ENCODE measurements around the gene SORD. TPM values are rescaled to one million over a fixed set of nuclear protein-coding genes. Genes with fewer than 3 reads are reported as not detected.

Gene SORD
- total and polyA plus RNA-seq, 9 of the 15 experiments (the other 6 are each of a cell fraction or from before 2014, with no cell fraction given) = 5.9 to 79.2 (median 29.6) TPM

DNA sequence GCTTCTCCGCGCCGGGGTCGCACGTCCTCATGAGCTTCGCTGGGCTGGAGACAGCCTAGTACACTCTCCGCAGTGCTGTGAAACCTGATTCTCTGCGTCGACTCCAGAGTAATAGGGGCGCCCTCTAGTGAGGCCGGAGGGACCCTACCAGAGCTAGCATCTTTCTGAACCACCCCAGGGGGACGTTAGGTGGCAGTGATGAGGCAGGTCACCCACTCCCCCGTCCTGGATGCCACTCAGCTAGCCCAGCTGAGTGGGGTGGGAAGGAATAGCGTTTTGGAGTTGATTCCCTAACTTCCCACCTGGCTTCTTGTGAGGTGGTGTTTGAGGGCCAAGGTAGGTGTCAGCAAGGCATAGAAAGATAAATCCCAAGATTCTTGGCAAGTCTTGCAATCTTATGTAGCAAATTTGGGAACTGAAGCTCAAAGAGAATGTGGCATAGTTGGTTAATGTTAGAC, 95.2 kb downstream of the SORD start (continued):
- no peak for TF ChIP-seq ARID1B (IDR thresholded peaks at IDR 0.05)
- no peak for TF ChIP-seq SAFB2 (IDR thresholded peaks at IDR 0.05; ENCODE audit: borderline replicate concordance, low read depth, low read length, severe bottlenecking)
- TF ChIP-seq DMBX1 (CRISPR knock-in tag; IDR thresholded peaks at IDR 0.05; ENCODE audit: borderline replicate concordance) = no peak
- TF ChIP-seq RAD21 (CRISPR knock-in tag; conservative IDR thresholded peaks at IDR 0.05 in 1 of 2, IDR thresholded peaks at IDR 0.05 in 1 of 2) = peak; percentile 93 to 97
- no peak for TF ChIP-seq ZNF785 (CRISPR knock-in tag; IDR thresholded peaks at IDR 0.05)
- TF ChIP-seq, protein P1, sequence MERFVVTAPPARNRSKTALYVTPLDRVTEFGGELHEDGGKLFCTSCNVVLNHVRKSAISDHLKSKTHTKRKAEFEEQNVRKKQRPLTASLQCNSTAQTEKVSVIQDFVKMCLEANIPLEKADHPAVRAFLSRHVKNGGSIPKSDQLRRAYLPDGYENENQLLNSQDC (CRISPR knock-in tag; IDR thresholded peaks at IDR 0.05) = no peak
- TF ChIP-seq, protein P2, sequence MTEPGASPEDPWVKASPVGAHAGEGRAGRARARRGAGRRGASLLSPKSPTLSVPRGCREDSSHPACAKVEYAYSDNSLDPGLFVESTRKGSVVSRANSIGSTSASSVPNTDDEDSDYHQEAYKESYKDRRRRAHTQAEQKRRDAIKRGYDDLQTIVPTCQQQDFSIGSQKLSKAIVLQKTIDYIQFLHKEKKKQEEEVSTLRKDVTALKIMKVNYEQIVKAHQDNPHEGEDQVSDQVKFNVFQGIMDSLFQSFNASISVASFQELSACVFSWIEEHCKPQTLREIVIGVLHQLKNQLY (CRISPR knock-in tag; conservative IDR thresholded peaks at IDR 0.05) = no peak
- TF ChIP-seq TCF3 (CRISPR knock-in tag; IDR thresholded peaks at IDR 0.05) = peak; percentile 41; the same call in 1 of the 2 replicates
- TF ChIP-seq ZNF146 (CRISPR knock-in tag; IDR thresholded peaks at IDR 0.05; ENCODE audit: unreplicated experiment) = no peak
- no peak for TF ChIP-seq GTF2A2 (tag; IDR thresholded peaks at IDR 0.05)
- TF ChIP-seq GATAD2B (IDR thresholded peaks at IDR 0.05; ENCODE audit: borderline replicate concordance) = no peak
- TF ChIP-seq, protein P3, sequence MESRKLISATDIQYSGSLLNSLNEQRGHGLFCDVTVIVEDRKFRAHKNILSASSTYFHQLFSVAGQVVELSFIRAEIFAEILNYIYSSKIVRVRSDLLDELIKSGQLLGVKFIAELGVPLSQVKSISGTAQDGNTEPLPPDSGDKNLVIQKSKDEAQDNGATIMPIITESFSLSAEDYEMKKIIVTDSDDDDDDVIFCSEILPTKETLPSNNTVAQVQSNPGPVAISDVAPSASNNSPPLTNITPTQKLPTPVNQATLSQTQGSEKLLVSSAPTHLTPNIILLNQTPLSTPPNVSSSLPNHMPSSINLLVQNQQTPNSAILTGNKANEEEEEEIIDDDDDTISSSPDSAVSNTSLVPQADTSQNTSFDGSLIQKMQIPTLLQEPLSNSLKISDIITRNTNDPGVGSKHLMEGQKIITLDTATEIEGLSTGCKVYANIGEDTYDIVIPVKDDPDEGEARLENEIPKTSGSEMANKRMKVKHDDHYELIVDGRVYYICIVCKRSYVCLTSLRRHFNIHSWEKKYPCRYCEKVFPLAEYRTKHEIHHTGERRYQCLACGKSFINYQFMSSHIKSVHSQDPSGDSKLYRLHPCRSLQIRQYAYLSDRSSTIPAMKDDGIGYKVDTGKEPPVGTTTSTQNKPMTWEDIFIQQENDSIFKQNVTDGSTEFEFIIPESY (CRISPR knock-in tag; IDR thresholded peaks at IDR 0.05) = peak; percentile 78; the same call in 1 of the 2 replicates
- TF ChIP-seq PHB (CRISPR knock-in tag; IDR thresholded peaks at IDR 0.05) = no peak
- no peak; the same call in 1 of the 2 replicates for TF ChIP-seq CREB1 (IDR thresholded peaks at IDR 0.05)
- no peak for TF ChIP-seq CREB1 (CRISPR knock-in tag; IDR thresholded peaks at IDR 0.05)
- peak in 1 of 2 experiments; percentile 62; a peak in 1 of 3 replicates for TF ChIP-seq CBX3 (IDR thresholded peaks at IDR 0.05; ENCODE audit: borderline replicate concordance in 1 of 2, low read length in 2 of 2)
- no peak for TF ChIP-seq PTBP1 (IDR thresholded peaks at IDR 0.05; ENCODE audit: low read depth, low read length)
- TF ChIP-seq ZNF384 (IDR thresholded peaks at IDR 0.05; ENCODE audit: low read depth, low read length) = peak; percentile 56
- peak; percentile 49; the same call in 1 of the 2 replicates for TF ChIP-seq MYNN (IDR thresholded peaks at IDR 0.05)
- no peak for TF ChIP-seq MYNN (CRISPR knock-in tag; IDR thresholded peaks at IDR 0.05)
- TF ChIP-seq POU5F1 (IDR thresholded peaks at IDR 0.05; ENCODE audit: borderline replicate concordance, low read depth, low read length, partially characterized antibody) = no peak

All from K562 (cell line).